GM21737 (cell line): ENCODE data around the gene UTP15.
A peak's percentile ranks its signal among the peaks of the same experiment; 100 is the strongest.

Experiments
- ATAC-seq: cut with Tn5 transposase; IDR thresholded peaks from one replicate; pipeline ENCODE4 v1.9.1; 2021; ENCODE audit warnings: mild to moderate bottlenecking, moderate library complexity; ENCODE audit not compliant: unreplicated experiment

UTP15 gene, protein sequence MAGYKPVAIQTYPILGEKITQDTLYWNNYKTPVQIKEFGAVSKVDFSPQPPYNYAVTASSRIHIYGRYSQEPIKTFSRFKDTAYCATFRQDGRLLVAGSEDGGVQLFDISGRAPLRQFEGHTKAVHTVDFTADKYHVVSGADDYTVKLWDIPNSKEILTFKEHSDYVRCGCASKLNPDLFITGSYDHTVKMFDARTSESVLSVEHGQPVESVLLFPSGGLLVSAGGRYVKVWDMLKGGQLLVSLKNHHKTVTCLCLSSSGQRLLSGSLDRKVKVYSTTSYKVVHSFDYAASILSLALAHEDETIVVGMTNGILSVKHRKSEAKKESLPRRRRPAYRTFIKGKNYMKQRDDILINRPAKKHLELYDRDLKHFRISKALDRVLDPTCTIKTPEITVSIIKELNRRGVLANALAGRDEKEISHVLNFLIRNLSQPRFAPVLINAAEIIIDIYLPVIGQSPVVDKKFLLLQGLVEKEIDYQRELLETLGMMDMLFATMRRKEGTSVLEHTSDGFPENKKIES

DNA sequence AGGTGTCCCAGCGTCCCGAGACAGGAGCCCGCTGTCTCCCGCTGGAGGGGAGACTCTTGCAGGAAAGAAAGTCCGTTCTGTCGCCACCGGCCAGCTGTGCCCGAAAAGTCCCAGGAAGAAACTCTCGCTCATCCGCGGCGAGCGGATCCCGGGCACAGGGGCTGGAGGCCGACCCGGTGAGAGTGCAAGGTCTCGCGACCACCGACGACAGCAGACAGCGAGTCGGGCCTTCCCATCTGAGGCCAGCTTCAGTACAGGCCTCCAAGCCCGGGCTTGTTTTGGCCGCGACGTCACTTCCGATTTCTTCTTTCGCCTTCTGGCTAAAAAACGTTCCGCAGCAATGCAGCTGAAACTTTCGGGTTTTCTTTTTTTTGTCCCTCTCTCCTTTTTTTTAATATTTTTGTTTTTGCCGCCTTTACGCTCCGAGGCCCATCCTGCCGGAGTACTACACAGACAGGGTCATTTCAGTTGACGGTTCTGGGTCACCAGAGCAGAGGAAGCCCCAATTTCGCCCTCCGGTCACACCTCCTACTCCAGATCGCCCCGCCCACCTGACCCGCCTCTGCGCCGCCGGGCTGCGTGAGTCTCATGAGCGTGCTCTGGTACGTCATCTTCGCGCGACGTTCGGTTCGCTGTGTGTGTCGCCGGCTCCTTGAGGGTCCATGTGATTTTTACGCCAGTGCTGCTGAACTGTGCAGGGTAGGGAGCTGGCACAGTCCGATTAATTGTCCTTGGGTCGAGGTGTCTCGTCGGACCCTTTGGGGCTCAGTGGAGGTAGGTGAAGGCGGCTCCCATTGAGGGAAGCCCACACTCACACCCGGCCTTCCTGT, at the start of gene UTP15, which contains the start of gene ANKRA2:
Gene UTP15, plus strand, starts transcription at position 605 of the 830 bp plus-strand sequence. CDS start 1,602 bp downstream, outside the sequence.
Gene ANKRA2, minus strand, starts transcription at position 501 of the 830 bp plus-strand sequence. CDS start 2,758 bp downstream, outside the sequence.
- ATAC-seq: peak; percentile 95

DNA sequence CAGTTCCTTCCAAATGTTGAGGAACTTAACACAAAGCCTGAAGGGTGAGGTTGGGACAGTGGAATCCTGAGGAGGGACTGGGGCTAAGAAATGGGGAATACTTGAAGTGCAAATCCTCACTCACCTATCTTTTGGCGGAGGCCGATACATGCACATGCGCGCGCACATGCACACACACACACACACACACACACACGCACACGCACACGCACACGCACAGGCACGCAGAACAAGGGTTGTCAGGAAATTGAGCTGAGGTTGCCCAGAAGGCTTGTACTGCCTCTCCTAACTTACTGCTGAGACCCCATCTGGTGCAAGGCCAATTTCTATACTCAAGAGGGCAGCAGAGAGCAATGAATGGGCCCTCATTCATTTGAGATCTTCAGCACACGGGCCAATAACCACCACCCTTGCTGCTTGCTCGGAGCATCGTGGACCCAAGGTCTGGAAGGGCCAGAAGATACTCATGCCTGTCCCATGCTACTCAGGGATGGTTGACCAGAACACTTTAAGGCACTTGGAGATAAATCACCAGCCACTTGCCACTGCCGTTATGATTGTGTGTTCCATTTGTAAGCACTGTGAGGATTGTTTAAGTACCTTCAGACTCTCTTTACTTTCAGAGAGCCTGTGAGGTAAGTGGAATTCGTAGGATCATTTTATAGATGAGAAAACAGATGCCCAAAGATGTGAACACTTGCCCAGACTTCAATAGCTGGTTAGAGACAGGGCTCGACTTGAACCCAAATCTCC, 45.8 kb upstream of the UTP15 start:
- ATAC-seq: peak; percentile 96

DNA sequence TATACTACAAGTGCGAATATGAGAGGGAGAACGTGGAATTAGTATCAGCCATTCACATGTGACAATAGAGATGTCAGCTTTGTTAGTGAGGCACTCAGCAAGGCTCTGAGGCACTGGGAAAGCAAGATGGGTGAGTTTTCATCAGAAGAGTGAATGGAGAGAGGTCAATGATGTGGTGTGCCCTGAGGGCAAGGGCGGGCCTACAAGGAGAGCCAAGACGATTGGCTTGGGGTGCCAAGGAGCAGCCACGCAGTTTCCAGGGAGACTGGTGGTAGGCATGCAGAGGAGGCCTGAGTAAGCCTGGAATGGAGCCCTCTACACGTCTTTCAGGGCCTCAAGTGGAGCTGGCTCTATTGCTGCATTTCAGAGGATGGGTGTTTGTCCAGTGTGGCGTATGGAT, 42.6 kb upstream of the UTP15 start:
- ATAC-seq: no peak

DNA sequence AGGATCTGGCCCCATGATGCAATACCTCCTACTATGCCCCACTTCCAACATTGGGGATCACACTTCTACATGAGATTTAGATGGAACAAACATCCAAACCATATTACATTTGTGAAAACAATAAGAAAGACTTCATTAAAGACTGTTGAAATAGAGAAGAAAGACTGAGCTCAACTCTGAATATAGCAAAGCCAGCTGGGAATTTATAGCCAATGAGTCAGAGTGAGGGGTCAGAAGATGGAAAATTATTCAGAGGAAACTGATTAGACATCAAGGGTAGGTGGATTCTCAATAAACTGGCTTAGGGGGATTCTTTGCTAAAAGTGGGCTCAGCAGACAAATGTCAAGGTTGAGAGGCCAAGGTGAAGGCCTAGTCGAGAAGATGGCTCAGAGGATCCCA, 41.7 kb upstream of the UTP15 start:
- no peak for ATAC-seq

DNA sequence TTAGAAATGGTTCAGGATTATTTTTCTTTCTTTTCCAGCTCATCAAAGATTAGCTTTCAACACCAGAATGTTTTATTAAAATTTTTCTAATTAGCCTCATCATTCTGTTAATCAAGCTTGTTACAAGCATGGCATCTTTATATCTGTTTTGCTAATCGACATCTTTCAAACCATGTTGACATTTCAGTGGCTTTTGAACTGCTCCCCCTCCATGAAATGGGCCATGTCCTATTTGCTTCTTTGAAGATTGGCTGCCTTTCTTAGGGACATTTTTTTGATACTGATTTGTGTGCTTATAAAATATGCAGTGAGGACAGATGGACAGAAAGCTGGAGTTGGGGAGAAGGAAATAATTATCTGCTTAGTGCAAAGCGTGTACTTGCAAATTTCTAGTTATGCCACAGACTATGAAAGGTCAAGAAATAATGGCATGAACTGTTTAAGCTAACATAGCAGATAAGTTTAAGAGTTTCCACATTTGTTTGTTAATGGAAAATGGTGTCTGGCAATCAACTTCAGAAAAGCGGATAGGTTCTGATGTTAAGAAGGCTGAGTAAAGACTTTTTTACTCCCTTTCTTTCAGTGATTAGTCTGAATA, 39.8 kb upstream of the UTP15 start:
- no peak for ATAC-seq

DNA sequence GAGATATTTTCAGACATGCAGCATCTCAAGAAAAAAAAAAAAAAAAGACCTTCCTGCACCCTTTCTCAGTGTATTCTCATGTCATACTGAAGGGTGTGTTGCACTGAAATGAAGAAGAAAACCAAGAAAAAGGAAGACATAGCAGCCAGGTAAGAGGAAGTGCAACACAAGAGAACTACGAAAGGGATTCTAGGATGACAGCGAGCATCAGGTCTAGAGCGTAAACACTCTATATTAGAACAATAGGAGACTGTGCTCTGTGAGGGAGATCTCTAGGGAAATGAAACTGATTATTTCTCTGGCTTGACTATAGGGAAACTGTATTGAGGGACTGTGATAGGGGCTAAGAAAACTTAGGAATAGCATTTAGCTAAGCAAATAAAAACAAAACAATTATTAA, 37.3 kb upstream of the UTP15 start:
- no peak for ATAC-seq

DNA sequence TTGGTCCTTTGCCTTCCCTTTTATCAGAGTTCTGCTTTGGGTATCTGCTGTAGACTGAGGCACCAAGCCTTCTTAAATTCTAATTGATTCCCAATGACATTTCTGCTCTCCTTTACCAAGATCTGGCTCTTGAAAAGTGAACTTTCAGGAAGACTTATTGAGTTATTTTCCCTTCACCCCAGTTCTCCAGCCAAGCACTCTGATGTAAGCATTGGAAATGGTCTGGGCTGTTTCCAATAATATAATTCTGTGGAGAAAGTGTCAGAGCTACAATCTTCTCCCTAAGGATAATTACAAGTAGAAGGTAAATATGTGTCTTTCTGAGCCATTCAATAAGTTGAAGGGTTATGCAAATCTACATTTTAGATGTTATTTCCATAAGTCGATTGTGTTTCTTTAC, 36.5 kb upstream of the UTP15 start:
- no peak for ATAC-seq

DNA sequence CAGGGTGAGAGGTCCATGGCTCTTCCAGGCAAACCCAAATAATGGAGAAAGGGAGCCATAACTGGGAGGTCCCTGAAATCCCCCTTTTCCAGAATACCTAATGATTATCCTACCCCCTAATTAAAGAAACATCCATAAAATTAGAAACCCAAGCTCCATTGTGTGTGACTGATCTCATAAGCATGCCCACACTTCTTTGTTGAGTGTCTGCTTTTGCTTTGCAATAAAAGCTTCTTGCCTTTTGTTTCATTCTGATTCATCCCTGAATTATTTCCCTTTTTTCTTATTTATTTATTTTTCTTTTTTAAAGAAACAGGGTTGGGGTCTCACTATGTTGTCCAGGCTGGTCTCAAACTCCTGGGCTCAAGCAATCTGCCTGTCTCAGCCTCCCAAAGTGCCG, 34.2 kb upstream of the UTP15 start:
- ATAC-seq: no peak

DNA sequence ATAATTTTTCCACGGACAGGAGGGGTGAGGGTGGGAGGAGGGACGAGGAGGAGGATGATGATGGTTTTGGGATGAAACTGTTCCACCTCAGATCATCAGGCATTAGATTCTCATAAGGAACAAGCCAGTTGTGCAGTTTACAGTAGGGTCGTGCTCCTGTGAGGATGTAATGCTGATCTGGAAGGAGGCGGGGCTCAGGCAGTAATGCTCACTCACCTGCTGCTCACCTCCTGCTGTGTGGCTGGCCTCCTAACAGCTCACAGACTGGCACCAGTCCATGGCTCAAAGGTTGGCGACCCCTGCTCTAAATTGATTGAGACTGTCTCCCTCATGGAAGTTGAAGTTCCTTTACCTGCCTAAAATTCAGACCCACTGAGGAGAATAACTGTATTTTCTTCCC, 33.3 kb upstream of the UTP15 start:
- ATAC-seq: no peak

DNA sequence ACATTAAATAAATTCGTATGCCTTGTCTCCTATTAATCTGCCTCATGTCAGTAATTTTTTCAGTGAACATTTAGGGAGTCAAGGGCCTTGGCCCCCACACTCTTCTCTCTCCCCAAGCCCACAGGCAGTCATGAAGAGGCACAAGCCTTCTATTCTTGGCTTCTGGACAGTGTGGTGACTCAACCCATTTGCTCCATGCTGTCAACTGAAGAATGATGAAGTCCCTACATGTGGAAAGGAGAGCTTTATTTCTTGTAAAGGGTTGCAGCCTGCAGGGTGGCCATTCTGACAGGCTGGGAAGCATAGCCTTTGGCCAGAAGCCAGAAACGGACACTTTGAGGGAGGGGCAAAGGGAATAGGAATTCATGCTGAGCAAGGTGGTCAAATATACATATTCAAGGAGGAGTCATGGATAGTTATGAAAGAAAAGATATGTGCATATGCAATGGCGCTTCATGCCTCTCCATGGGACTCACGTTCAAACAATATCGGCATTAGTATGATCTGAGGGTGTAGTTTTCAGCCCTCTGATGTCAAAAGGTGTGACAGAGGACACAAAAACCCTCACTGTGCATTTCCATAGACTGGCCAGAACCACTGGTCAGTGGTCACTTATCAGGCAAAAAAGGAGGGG, 31.4 kb upstream of the UTP15 start:
- ATAC-seq: no peak

DNA sequence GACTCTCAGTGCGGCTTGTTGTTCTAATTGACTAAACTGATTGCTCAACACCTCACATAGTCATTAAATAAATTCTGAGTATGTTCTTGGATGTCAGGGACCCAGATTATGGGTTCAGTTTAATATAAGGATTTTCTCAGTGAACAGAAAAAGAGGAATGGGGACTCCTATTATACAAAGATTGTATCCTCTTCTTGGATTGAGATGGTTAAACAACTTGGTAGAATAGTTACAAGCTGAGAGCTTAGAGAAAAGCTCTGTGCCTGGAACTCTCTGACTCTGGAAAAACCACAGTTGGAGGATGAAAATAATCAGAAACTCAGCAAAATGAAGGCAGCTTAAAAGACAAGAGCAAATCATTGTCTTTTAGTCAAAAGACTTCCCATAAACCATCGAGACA, 30.6 kb upstream of the UTP15 start:
- no peak for ATAC-seq

DNA sequence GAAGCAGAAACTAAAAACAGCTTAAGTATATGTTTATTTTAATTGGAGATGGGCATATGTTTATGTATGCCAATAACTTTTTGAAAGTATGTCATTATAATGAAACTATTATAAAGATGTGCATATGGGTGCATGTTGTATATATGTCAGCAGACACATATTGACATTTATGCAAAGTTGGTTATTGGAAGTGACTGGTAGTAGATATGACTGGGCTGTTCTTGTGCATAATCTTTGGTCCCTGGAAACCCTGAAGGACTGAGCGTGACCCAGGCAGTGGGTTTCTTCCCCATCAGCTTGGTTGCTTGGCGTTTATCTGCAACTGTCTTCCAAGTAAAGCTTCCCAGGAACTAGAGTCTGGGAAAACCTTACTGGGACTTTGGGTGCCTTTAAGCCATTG, 25.8 kb upstream of the UTP15 start:
- no peak for ATAC-seq

DNA sequence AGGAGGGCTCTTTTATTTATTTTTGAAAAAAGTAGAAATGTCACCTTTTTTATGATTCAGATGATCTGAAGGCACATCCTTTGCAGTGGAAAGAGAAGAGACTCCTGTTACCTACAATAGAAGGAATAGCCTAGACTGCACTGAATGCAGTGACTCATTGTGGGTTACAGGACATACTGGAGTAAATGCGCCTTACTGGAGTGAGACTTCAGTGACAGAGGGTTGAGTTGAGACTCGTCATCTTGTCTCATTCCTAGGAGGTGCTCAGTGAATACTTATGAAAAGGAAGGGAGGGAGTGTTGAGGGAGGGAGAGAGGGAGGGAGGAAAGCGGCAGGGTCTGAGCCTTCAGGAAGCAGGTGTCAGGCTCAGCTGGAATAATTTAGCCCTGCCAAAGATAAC, 25.4 kb upstream of the UTP15 start:
- ATAC-seq: no peak

DNA sequence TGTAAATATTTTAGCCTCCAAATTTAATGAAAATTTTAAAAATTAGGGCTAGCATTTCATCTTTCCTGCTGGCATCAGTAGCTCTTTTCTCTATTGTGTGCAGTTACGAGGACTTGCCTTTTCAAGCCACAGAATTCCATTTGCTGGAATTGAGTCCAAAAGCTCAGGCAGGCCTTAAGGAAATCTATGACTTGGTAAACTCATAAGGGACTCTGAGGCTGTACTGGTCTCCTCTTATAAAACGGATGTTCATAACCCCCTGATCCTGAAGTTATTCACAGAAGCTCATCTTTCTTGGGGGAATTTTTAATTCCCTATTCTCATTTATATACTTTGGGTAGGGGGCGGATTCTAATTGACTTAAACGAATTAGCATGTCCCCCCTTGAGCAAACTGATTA, 23.5 kb upstream of the UTP15 start:
- no peak for ATAC-seq

DNA sequence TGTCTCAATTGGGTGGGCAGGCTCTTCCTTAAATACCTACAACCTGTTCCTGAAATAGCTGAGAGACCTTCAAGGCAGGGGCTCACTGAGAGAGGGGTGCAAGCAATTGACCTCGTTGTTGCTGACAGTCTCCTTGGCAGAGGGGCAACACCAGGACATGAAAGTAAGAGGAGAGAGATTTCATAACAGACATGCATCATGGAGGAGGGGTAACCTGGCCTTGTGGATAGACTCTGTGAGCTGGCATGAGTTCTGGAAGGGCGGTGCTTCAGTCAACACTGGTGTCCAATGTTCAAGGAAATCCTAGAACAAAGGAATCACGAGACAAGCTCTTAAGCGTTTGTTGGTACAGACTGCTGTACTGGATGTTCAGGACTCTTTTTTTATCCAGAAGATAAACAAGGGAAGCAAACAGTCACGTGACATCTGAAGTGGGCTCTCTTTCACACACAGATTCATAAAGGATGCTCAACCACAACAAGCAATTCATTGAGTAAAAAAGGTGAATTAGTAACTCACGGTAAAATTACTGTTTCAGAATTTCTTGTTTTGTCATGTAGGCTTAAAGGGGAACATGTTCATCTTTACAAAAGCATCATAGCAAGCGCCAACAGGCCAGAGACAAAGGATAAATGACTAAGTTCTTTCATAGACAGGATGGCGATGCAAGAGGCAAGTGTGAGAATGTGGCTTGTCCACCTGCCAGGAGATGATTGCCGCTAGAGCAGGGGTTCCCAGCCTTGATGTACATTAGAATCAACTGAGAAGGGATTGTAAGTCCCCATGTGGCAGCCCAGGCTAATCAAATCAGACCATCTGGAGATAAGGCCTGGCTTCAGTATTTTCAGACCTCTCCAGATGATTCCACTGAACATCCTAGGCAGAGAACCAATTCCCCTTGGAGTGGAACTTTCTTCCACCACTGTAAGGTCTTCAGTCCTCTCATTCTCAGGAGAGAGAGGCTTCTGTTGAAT, 20.8 kb upstream of the UTP15 start:
- no peak for ATAC-seq

DNA sequence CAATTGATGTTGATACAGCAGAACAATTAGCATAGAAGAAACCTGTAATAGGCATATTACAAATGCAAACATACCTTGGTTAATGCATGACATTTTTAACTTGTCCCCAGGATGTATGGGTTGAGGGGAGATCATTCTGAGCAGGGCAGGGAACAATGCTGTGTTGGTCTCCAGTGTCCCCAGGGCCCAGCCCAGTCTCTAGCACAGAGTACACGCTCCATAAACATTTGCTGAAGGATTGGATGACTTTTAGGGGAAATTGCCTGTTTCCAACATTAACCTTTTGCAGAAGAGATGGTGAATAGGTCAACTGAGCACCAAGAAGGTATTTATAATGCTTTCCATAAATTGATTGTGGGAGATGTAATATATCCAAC, 20.2 kb upstream of the UTP15 start:
- no peak for ATAC-seq

DNA sequence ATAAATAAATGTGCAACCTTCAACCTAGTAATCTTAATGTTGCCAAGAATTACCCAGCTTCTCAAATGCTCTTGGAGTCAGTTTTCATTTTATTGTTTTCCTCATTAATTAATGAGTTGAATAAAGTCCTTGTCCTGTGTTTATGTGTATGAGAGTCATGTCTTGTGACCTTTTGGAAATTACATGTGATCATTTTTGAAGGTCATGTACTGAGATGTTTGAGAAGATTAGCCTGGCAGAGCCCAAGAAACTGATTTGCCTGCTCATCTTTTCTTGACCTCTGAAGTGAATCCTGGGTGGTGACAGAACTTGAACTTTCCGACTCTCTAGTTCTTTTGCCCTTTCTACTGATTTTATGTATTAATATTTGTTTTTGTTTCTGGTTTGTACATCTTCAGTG, 15.5 kb upstream of the UTP15 start:
- ATAC-seq: no peak

DNA sequence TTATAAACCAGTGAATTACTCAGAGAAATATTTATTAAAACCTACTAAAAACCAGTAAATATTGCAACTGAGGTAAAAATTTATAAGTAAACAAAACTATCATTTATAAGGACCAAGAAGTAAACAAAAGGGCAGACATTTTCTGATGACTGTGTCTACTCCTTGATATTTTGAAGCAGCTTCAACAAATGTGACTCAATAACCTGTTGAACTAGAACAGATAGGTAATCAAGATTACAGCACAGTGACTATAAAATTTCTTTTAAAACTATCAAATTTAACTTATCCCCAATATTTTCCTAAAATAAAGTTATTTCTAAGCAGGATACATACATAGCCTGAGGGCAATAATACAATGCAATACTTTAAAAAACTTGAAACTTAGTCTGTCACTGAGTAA, 12.9 kb upstream of the UTP15 start:
- no peak for ATAC-seq

DNA sequence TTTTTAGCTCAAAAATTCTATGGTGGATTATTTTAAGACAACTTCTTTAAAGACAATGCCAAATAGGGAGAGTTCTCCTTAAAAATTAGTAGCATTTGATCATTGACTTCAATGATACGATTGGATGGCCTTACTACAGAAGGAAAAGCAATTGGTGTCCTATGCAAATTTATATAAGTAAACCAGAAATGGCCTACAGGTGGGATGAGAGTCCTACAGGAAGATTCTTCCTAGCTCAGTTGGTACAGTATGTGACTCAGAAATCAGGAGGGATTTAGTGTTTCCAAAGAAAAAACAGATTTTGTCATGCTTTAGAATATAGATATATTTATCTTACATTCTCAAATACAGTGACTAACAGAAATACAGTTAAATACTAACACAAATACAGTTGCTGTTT, 6.6 kb upstream of the UTP15 start:
- ATAC-seq: no peak
